ENCODE measurements around the gene FNDC3B.

Gene FNDC3B

GRCh38 chr3:172034786-172035685 is 4.3 kb upstream of the FNDC3B start:
- Histone ChIP-seq H3K4me3 (ENCODE audit: low read length in 2 of 2) (no peak overlapping the region), H3K14ac (ENCODE audit: low read length) (no peak overlapping the region), H3K23ac (ENCODE audit: low read depth, low read length, poor library complexity) (no peak overlapping the region), H2BK15ac (ENCODE audit: low read length) (no peak overlapping the region), H3K27ac (replicated peaks; ENCODE audit: low read length) (no peak overlapping the region), H2BK120ac (ENCODE audit: low read depth, low read length) (no peak overlapping the region), H3K18ac (ENCODE audit: low read length) (no peak overlapping the region), H3K4ac (ENCODE audit: low read length) (no peak overlapping the region), H3K9me3 (replicated peaks in 1 of 2; ENCODE audit: control insufficient read depth in 2 of 2, insufficient read depth in 1 of 2, low read depth in 1 of 2, low read length in 2 of 2) (peaks cover 0 to 1% of the 10 kb centered on the region in 2 donors), H3K4me1 (ENCODE audit: control insufficient read depth in 2 of 2, insufficient read depth in 1 of 2, low read depth in 1 of 2, low read length in 2 of 2) (peaks cover 1 to 3% of the 10 kb centered on the region in 2 donors), H2BK12ac (ENCODE audit: low read length) (no peak overlapping the region), H2BK5ac (ENCODE audit: low read length) (no peak overlapping the region), H3K79me1 (ENCODE audit: low read depth, low read length) (peaks cover 2% of the 10 kb centered on the region), H3K36me3 (replicated peaks in 1 of 2; ENCODE audit: control insufficient read depth in 2 of 2, insufficient read depth in 2 of 2, low read length in 2 of 2) (no peaks in the 10 kb centered on the region), H2AFZ (ENCODE audit: low read length) (no peak overlapping the region), H3K4me2 (ENCODE audit: insufficient read depth, low read length, poor library complexity, severe bottlenecking) (no peak overlapping the region), H2AK5ac (ENCODE audit: low read depth, low read length) (no peak overlapping the region), H4K91ac (ENCODE audit: low read depth, low read length, poor library complexity) (no peak overlapping the region), H4K8ac (ENCODE audit: low read depth, low read length) (no peak overlapping the region), H3K27me3 (ENCODE audit: control insufficient read depth in 3 of 3, insufficient read depth in 3 of 3, low read depth in 1 of 3, low read length in 3 of 3) (no peaks in the 10 kb centered on the region), H3K9ac (ENCODE audit: low read depth, low read length, poor library complexity) (no peak overlapping the region)
- WGBS, 2 donors (ENCODE audit: extremely low coverage in 2 of 2, insufficient read length in 2 of 2, insufficient replicate concordance in 1 of 2) = no CpG with 5 or more reads among the region's 9 CpGs
- no peak for DNase-seq (ENCODE audit: low spot score)

- H2AFZ ChIP-seq (ENCODE audit: low read length) = no peak overlapping the region
- no peak overlapping the region for H3K27ac ChIP-seq (replicated peaks; ENCODE audit: low read length)
- H3K14ac ChIP-seq (ENCODE audit: low read length) = no peak overlapping the region
- no peak overlapping the region for H3K4ac ChIP-seq (ENCODE audit: low read length)
- H2BK120ac ChIP-seq (ENCODE audit: low read depth, low read length) = no peak overlapping the region
- H2BK15ac ChIP-seq (ENCODE audit: low read length) = no peak overlapping the region
- H3K79me1 ChIP-seq (ENCODE audit: low read depth, low read length) = peaks cover 6% of the 10 kb centered on the region
- H2BK5ac ChIP-seq (ENCODE audit: low read length) = no peak overlapping the region
- H3K4me3 ChIP-seq (ENCODE audit: low read length in 2 of 2) = no peak overlapping the region
- no peak overlapping the region for H3K23ac ChIP-seq (ENCODE audit: low read depth, low read length, poor library complexity)
- no peak overlapping the region for H2AK5ac ChIP-seq (ENCODE audit: low read depth, low read length)
- no peaks in the 10 kb centered on the region for H3K27me3 ChIP-seq (ENCODE audit: control insufficient read depth in 3 of 3, insufficient read depth in 3 of 3, low read depth in 1 of 3, low read length in 3 of 3)
- H3K36me3 ChIP-seq (replicated peaks in 1 of 2; ENCODE audit: control insufficient read depth in 2 of 2, insufficient read depth in 2 of 2, low read length in 2 of 2) = no peaks in the 10 kb centered on the region
- H3K9ac ChIP-seq (ENCODE audit: low read depth, low read length, poor library complexity) = no peak overlapping the region
- no peak for DNase-seq (ENCODE audit: low spot score)
- H3K4me2 ChIP-seq (ENCODE audit: insufficient read depth, low read length, poor library complexity, severe bottlenecking) = no peak overlapping the region
- peaks cover 3 to 5% of the 10 kb centered on the region in 2 donors for H3K4me1 ChIP-seq (ENCODE audit: control insufficient read depth in 2 of 2, insufficient read depth in 1 of 2, low read depth in 1 of 2, low read length in 2 of 2)
- H3K18ac ChIP-seq (ENCODE audit: low read length) = no peak overlapping the region
- H3K9me3 ChIP-seq (replicated peaks in 1 of 2; ENCODE audit: control insufficient read depth in 2 of 2, insufficient read depth in 1 of 2, low read depth in 1 of 2, low read length in 2 of 2) = no peaks in the 10 kb centered on the region
- H4K91ac ChIP-seq (ENCODE audit: low read depth, low read length, poor library complexity) = no peak overlapping the region
- H4K8ac ChIP-seq (ENCODE audit: low read depth, low read length) = no peak overlapping the region
- H2BK12ac ChIP-seq (ENCODE audit: low read length) = no peak overlapping the region
Observed at GRCh38 chr3:172036541-172037215, 2.7 kb upstream of the FNDC3B start.

GRCh38 chr3:172038798-172039435 is 461 bp upstream of the FNDC3B start:
- H2BK5ac ChIP-seq (ENCODE audit: low read length) = no peak overlapping the region
- H3K36me3 ChIP-seq (replicated peaks in 1 of 2; ENCODE audit: control insufficient read depth in 2 of 2, insufficient read depth in 2 of 2, low read length in 2 of 2) = peaks cover 0 to 16% of the 10 kb centered on the region in 2 donors
- no peak overlapping the region for H2AK5ac ChIP-seq (ENCODE audit: low read depth, low read length)
- no peak overlapping the region for H3K18ac ChIP-seq (ENCODE audit: low read length)
- peak overlapping the region in 1 of 2 donors; percentile 78 for H3K4me3 ChIP-seq (ENCODE audit: low read length in 2 of 2)
- H2AFZ ChIP-seq (ENCODE audit: low read length) = peak overlapping the region; percentile 90
- H3K4me2 ChIP-seq (ENCODE audit: insufficient read depth, low read length, poor library complexity, severe bottlenecking) = no peak overlapping the region
- H3K4me1 ChIP-seq (ENCODE audit: control insufficient read depth in 2 of 2, insufficient read depth in 1 of 2, low read depth in 1 of 2, low read length in 2 of 2) = peaks cover 4 to 11% of the 10 kb centered on the region in 2 donors
- H3K23ac ChIP-seq (ENCODE audit: low read depth, low read length, poor library complexity) = peak overlapping the region; percentile 93
- no peaks in the 10 kb centered on the region for H3K9me3 ChIP-seq (replicated peaks in 1 of 2; ENCODE audit: control insufficient read depth in 2 of 2, insufficient read depth in 1 of 2, low read depth in 1 of 2, low read length in 2 of 2)
- WGBS, 2 donors (ENCODE audit: extremely low coverage in 2 of 2, insufficient read length in 2 of 2, insufficient replicate concordance in 1 of 2) = no CpG with 5 or more reads among the region's 12 CpGs
- no peak overlapping the region for H3K27ac ChIP-seq (replicated peaks; ENCODE audit: low read length)
- H4K8ac ChIP-seq (ENCODE audit: low read depth, low read length) = no peak overlapping the region
- no peak overlapping the region for H3K14ac ChIP-seq (ENCODE audit: low read length)
- no peaks in the 10 kb centered on the region for H3K27me3 ChIP-seq (ENCODE audit: control insufficient read depth in 3 of 3, insufficient read depth in 3 of 3, low read depth in 1 of 3, low read length in 3 of 3)
- no peak overlapping the region for H2BK15ac ChIP-seq (ENCODE audit: low read length)
- peaks cover 8% of the 10 kb centered on the region for H3K79me1 ChIP-seq (ENCODE audit: low read depth, low read length)
- H2BK12ac ChIP-seq (ENCODE audit: low read length) = no peak overlapping the region
- no peak overlapping the region for H3K4ac ChIP-seq (ENCODE audit: low read length)
- no peak overlapping the region for H2BK120ac ChIP-seq (ENCODE audit: low read depth, low read length)
- no peak overlapping the region for H4K91ac ChIP-seq (ENCODE audit: low read depth, low read length, poor library complexity)
- DNase-seq (ENCODE audit: low spot score) = no peak
- H3K9ac ChIP-seq (ENCODE audit: low read depth, low read length, poor library complexity) = no peak overlapping the region
